ENCODE data around the gene PDZD2. TPM values are rescaled to one million over a fixed set of nuclear protein-coding genes. Genes with fewer than 3 reads are reported as not detected.

Gene PDZD2
- total and polyA plus RNA-seq, 4 experiments from 2014 or later: 0.07 to 1.1 (median 0.68) TPM

DNA sequence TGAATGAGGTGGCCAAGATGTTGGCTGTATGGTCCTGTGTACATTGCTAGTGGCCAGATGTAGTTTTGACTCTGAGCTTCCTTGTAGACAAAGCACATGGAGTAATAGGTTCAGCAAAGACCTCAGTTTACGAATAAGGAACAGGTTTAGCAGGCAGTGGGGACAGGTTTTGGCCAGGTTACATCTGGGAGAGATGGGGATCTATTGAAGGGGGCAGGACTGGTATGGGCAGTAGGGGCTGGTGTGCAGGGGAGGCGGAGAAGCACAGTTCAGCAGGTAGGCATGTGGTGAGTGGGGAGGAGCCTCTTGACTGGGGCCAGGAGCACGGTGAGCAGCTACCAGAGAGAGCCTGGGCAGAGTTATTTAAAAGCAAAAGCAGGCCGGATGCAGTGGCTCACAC, 67.3 kb downstream of the PDZD2 start:
- H3K4me3 Mint-ChIP-seq: no peak overlapping the region
- H3K36me3 Mint-ChIP-seq: no peaks in the 10 kb centered on the region
- H3K9me3 Mint-ChIP-seq: peaks cover 0 to 2% (median 0%) of the 10 kb centered on the region in 8 donors
- H3K27me3 ChIP-seq (ENCODE audit: insufficient read depth, low read length): no peaks in the 10 kb centered on the region
- ChIA-PET POLR2A (ENCODE audit: partially characterized antibody) (no interaction called here), CTCF (ENCODE audit: partially characterized antibody) (no interaction called here)
- H3K27ac Mint-ChIP-seq: no peak overlapping the region
- DNase-seq: no peak
- H3K4me1 Mint-ChIP-seq: no peaks in the 10 kb centered on the region
- intact Hi-C loops (cut with micrococcal nuclease): no loop called here
- H3K36me3 ChIP-seq (ENCODE audit: insufficient read depth, low read length): no peaks in the 10 kb centered on the region
- peaks cover 2 to 4% of the 10 kb centered on the region in 2 donors for H3K27me3 Mint-ChIP-seq
- no peaks in the 10 kb centered on the region for H3K4me1 ChIP-seq (ENCODE audit: insufficient read depth, low read length)
- no peaks in the 10 kb centered on the region for H3K9me3 ChIP-seq (ENCODE audit: control insufficient read depth in 1 of 2, low read length in 2 of 2)
- no peak overlapping the region for H3K4me3 ChIP-seq (ENCODE audit: low read length in 2 of 2)
- no peak overlapping the region for H3K27ac ChIP-seq (ENCODE audit: low read depth, low read length)

DNA sequence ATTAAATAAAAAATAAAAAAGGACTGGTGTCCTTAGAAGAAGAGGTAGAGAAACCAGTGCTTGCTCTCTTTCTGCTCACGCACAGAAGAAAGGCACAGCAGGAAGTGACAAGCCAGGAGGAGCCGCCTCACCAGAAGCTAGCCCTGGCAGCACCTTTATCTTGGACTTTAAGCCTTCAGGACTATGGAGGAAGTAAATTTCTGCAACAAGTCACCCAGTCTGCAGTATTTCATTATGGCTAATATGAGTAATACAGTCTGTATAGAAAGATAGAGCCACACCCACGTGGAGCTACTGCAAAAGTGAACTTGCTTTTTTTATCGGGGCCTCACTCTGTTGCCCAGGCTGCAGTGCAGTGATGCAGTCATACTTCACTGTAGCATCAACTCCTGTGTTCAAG, 68.4 kb downstream of the PDZD2 start:
- CTCF ChIA-PET (ENCODE audit: partially characterized antibody): no interaction called here
- peaks cover 2 to 4% of the 10 kb centered on the region in 2 donors for H3K27me3 Mint-ChIP-seq
- intact Hi-C loops (cut with micrococcal nuclease): no loop called here

DNA sequence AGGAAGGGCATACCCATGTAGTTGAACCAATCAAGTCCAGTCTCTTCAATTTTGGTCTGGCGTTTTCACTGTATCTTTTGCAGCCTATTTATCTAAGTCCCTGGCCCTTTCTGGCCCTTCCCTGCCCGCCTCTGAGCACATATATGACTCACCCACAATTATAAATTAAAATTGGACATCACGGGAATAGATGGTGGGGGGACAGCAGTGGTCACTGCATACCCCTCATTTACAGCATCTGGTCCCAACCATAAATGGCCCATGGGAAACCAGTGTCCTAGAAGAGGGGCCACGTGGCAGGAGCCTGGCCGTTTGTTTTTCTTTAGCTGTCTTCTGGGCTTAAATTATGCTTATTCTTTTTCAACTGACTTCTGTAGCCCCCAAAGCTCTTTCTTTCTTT, 69.2 kb downstream of the PDZD2 start:
- no peak overlapping the region for H3K27ac ChIP-seq (ENCODE audit: low read depth, low read length)
- H3K9me3 ChIP-seq (ENCODE audit: control insufficient read depth in 1 of 2, low read length in 2 of 2): no peaks in the 10 kb centered on the region
- Mint-ChIP-seq H3K36me3 (no peaks in the 10 kb centered on the region), H3K4me3 (no peak overlapping the region), H3K9me3 (peaks cover 0 to 2% (median 0%) of the 10 kb centered on the region in 8 donors), H3K27ac (no peak overlapping the region), H3K27me3 (peaks cover 1 to 2% of the 10 kb centered on the region in 2 donors), H3K4me1 (no peaks in the 10 kb centered on the region)
- CTCF ChIA-PET (ENCODE audit: partially characterized antibody): no interaction called here
- H3K4me1 ChIP-seq (ENCODE audit: insufficient read depth, low read length): no peaks in the 10 kb centered on the region
- intact Hi-C loops (cut with micrococcal nuclease): no loop called here
- H3K4me3 ChIP-seq (ENCODE audit: low read length in 2 of 2): no peak overlapping the region
- POLR2A ChIA-PET (ENCODE audit: partially characterized antibody): no interaction called here
- no peaks in the 10 kb centered on the region for H3K36me3 ChIP-seq (ENCODE audit: insufficient read depth, low read length)
- no peak for DNase-seq
- H3K27me3 ChIP-seq (ENCODE audit: insufficient read depth, low read length): no peaks in the 10 kb centered on the region

More for the DNA sequence above, 68.4 kb downstream of the PDZD2 start:
- POLR2A ChIA-PET (ENCODE audit: partially characterized antibody): no interaction called here
- H3K4me3 Mint-ChIP-seq: no peak overlapping the region
- H3K9me3 ChIP-seq (ENCODE audit: control insufficient read depth in 1 of 2, low read length in 2 of 2): no peaks in the 10 kb centered on the region
- no peak overlapping the region for H3K4me3 ChIP-seq (ENCODE audit: low read length in 2 of 2)
- peaks cover 0 to 2% (median 0%) of the 10 kb centered on the region in 8 donors for H3K9me3 Mint-ChIP-seq
- no peaks in the 10 kb centered on the region for H3K36me3 Mint-ChIP-seq
- no peak overlapping the region for H3K27ac Mint-ChIP-seq
- no peaks in the 10 kb centered on the region for H3K27me3 ChIP-seq (ENCODE audit: insufficient read depth, low read length)
- no peaks in the 10 kb centered on the region for H3K4me1 ChIP-seq (ENCODE audit: insufficient read depth, low read length)
- H3K27ac ChIP-seq (ENCODE audit: low read depth, low read length): no peak overlapping the region
- H3K36me3 ChIP-seq (ENCODE audit: insufficient read depth, low read length): no peaks in the 10 kb centered on the region
- no peaks in the 10 kb centered on the region for H3K4me1 Mint-ChIP-seq
- DNase-seq: no peak

DNA sequence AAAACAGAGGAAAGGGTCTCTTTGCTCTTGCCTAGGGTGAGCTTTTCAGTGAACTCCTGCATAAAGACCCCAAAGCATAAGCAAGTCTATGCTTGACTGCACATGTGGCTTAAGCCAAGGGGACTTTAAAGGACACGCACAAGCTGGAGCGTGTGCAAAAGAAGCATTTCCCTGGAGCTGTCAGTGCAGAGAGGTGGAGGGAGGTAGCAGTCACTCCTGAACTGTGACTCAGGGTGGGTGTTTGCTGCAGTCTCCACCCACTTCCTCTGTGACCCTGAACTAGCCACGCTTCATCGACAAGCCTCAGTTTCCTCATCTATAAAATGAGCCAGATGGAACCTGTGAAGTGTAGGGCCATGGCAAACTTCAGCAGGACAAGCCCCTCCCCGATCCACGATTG, 72.4 kb downstream of the PDZD2 start:
- H3K9me3 ChIP-seq (ENCODE audit: control insufficient read depth in 1 of 2, low read length in 2 of 2): no peaks in the 10 kb centered on the region
- ChIA-PET CTCF (ENCODE audit: partially characterized antibody) (no interaction called here), POLR2A (ENCODE audit: partially characterized antibody) (no interaction called here)
- no peak for DNase-seq
- Mint-ChIP-seq H3K27me3 (no peaks in the 10 kb centered on the region), H3K4me3 (no peak overlapping the region), H3K9me3 (no peaks in the 10 kb centered on the region), H3K4me1 (no peaks in the 10 kb centered on the region), H3K36me3 (no peaks in the 10 kb centered on the region), H3K27ac (no peak overlapping the region)
- no peaks in the 10 kb centered on the region for H3K36me3 ChIP-seq (ENCODE audit: insufficient read depth, low read length)
- no peak overlapping the region for H3K27ac ChIP-seq (ENCODE audit: low read depth, low read length)
- no peaks in the 10 kb centered on the region for H3K4me1 ChIP-seq (ENCODE audit: insufficient read depth, low read length)
- intact Hi-C loops (cut with micrococcal nuclease): no loop called here
- no peak overlapping the region for H3K4me3 ChIP-seq (ENCODE audit: low read length in 2 of 2)
- H3K27me3 ChIP-seq (ENCODE audit: insufficient read depth, low read length): no peaks in the 10 kb centered on the region

DNA sequence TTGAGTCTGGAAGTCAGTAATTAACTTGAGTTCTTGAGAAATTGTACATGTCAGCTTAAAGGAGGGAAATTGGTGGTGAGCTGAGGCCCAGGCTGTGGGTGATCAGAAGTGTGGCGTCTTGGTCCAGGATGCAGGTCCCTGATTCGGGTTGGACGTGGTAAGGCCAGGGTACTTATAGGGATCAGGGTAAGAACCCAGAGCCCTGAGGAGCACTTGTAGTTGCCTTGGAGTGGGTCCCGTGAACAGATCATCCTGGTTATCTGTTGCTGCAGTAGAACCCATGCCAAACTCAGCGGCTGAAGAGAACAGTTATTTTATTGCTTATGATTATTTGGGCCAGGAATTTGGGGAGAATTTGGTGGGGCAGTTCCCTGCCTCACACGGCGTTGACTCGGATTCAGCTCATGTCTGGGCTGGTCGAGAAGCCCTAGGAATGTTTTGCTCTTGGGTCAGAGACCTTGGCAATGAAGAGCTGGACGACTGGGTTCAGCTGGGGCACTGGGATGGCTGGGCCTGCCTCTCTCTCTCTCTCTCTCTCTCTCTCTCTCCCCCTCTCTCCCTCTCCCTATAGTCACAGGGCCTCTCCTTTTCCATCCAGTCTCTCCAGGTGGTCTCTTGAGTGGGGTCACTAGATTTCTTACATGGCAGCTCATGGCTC, 73.1 kb downstream of the PDZD2 start:
- ChIA-PET CTCF (ENCODE audit: partially characterized antibody) (no interaction called here), POLR2A (ENCODE audit: partially characterized antibody) (no interaction called here)
- no peaks in the 10 kb centered on the region for H3K4me1 Mint-ChIP-seq
- no peaks in the 10 kb centered on the region for H3K9me3 Mint-ChIP-seq
- no peaks in the 10 kb centered on the region for H3K36me3 Mint-ChIP-seq
- no peak overlapping the region for H3K4me3 Mint-ChIP-seq
- Histone ChIP-seq H3K9me3 (ENCODE audit: control insufficient read depth in 1 of 2, low read length in 2 of 2) (no peaks in the 10 kb centered on the region), H3K27ac (ENCODE audit: low read depth, low read length) (no peak overlapping the region), H3K27me3 (ENCODE audit: insufficient read depth, low read length) (no peaks in the 10 kb centered on the region), H3K4me1 (ENCODE audit: insufficient read depth, low read length) (no peaks in the 10 kb centered on the region), H3K36me3 (ENCODE audit: insufficient read depth, low read length) (no peaks in the 10 kb centered on the region), H3K4me3 (ENCODE audit: low read length in 2 of 2) (no peak overlapping the region)
- no peak for DNase-seq
- intact Hi-C loops (cut with micrococcal nuclease): no loop called here
- no peaks in the 10 kb centered on the region for H3K27me3 Mint-ChIP-seq
- peak overlapping the region in 1 of 7 donors; percentile 16 for H3K27ac Mint-ChIP-seq

DNA sequence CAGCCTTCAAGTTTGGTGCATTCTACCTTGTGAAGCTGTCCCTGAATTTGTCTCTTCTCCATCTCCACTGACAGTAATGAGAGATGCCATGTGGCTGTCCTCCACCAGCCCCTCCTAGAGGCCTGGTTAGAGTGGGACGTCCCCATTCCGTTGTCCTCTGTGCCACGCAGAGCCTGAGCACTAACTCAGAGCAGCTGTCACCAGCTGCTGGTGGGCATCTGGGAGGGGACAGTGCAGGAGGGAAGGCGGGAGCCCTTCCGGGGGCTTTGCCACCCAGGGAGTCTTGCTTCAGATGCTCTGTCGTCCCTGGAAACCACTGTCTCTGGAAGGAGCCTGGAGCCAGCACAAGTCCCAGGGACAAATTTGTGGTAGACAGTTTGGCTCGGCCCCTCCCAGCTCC, 78.6 kb downstream of the PDZD2 start:
- H3K4me3 ChIP-seq (ENCODE audit: low read length in 2 of 2): no peak overlapping the region
- H3K27ac ChIP-seq (ENCODE audit: low read depth, low read length): no peak overlapping the region
- ChIA-PET CTCF (ENCODE audit: partially characterized antibody) (no interaction called here), POLR2A (ENCODE audit: partially characterized antibody) (no interaction called here)
- no peaks in the 10 kb centered on the region for H3K4me1 ChIP-seq (ENCODE audit: insufficient read depth, low read length)
- intact Hi-C loops (cut with micrococcal nuclease): no loop called here
- no peaks in the 10 kb centered on the region for H3K9me3 Mint-ChIP-seq
- H3K4me3 Mint-ChIP-seq: no peak overlapping the region
- H3K4me1 Mint-ChIP-seq: no peaks in the 10 kb centered on the region
- no peaks in the 10 kb centered on the region for H3K36me3 ChIP-seq (ENCODE audit: insufficient read depth, low read length)
- no peaks in the 10 kb centered on the region for H3K27me3 ChIP-seq (ENCODE audit: insufficient read depth, low read length)
- H3K27ac Mint-ChIP-seq: no peak overlapping the region
- H3K36me3 Mint-ChIP-seq: no peaks in the 10 kb centered on the region
- H3K27me3 Mint-ChIP-seq: no peaks in the 10 kb centered on the region
- DNase-seq: no peak
- H3K9me3 ChIP-seq (ENCODE audit: control insufficient read depth in 1 of 2, low read length in 2 of 2): no peaks in the 10 kb centered on the region

DNA sequence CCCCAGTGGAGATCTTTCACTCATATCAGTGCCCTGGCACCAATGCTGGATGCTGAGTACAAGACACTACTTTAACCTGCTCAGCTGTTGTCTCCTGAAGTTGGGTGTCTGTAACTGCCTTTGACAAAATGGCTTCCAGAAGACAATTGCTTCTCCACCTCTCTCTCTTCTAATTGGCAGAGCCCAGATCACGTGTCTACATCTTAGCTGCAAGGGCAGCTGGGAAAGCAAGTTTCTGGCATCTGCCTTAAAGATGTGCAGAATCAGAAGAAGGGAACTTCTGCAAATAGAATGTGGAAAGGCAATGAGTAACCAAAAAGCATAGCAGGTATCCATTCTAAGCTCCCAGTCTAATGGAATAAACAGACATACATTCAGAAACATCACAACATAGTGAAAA, 81.1 kb downstream of the PDZD2 start:
- POLR2A ChIA-PET (ENCODE audit: partially characterized antibody): no interaction called here

More for the DNA sequence above, 81.1 kb downstream of the PDZD2 start:
- intact Hi-C loops (cut with micrococcal nuclease): no loop called here
- H3K4me3 Mint-ChIP-seq: no peak overlapping the region
- no peaks in the 10 kb centered on the region for H3K36me3 Mint-ChIP-seq
- H3K27ac Mint-ChIP-seq: no peak overlapping the region
- no peaks in the 10 kb centered on the region for H3K4me1 ChIP-seq (ENCODE audit: insufficient read depth, low read length)
- DNase-seq: no peak
- H3K27ac ChIP-seq (ENCODE audit: low read depth, low read length): no peak overlapping the region
- H3K4me1 Mint-ChIP-seq: no peaks in the 10 kb centered on the region
- no peaks in the 10 kb centered on the region for H3K9me3 ChIP-seq (ENCODE audit: control insufficient read depth in 1 of 2, low read length in 2 of 2)
- H3K27me3 Mint-ChIP-seq: no peaks in the 10 kb centered on the region
- no peaks in the 10 kb centered on the region for H3K36me3 ChIP-seq (ENCODE audit: insufficient read depth, low read length)
- CTCF ChIA-PET (ENCODE audit: partially characterized antibody): interaction anchor here (0.7 kb wide), 1 partner anchor 11 kb away, joined by 3 read pairs; no protein-coding TSS in a partner anchor
- H3K9me3 Mint-ChIP-seq: no peaks in the 10 kb centered on the region
- no peak overlapping the region for H3K4me3 ChIP-seq (ENCODE audit: low read length in 2 of 2)
- H3K27me3 ChIP-seq (ENCODE audit: insufficient read depth, low read length): no peaks in the 10 kb centered on the region
